ENCODE results near the gene TMEM225B.
"Not testable (repeated sequence)": the region's sequence is repeated elsewhere in the genome, so short reads cannot be mapped to it uniquely, and the experiment has no call there.

Gene TMEM225B

DNA sequence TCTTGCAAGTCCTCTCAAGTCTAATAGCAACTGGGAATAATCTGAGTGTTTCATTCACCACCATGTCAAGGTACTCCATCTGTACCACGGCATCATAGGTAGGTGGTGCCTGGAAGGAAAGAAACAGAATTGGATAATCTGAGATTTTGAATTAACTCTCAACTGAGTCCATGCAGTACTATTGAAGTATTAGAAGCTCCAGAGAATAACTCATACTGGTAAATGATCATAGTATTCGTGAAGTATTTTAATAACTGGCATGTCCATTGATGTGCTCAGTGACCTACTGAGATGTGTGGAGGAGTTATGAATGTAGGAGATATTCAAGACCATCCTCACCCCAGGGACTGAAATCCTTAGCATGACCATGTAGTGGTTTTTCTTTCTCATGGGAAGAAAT, 54.6 kb downstream of the TMEM225B start:
- H3K4me1 ChIP-seq (ENCODE audit: control insufficient read depth, insufficient read depth, low read length) = no peaks in the 10 kb centered on the region
- no peaks in the 10 kb centered on the region for H3K27me3 ChIP-seq (ENCODE audit: control insufficient read depth, insufficient read depth, low read length, poor library complexity, severe bottlenecking)
- 90 to 94% methylated on average over 2 of the region's 2 CpGs for WGBS, 2 experiments
- no peak overlapping the region for H3K27ac ChIP-seq (ENCODE audit: insufficient read depth, low read depth, low read length, poor library complexity, severe bottlenecking)
- no peaks in the 10 kb centered on the region for H3K36me3 ChIP-seq (ENCODE audit: control insufficient read depth, insufficient read depth, low read length)
- no peaks in the 10 kb centered on the region for H3K9me3 ChIP-seq (ENCODE audit: control insufficient read depth, low read length)
- H3K4me3 ChIP-seq (ENCODE audit: insufficient read depth, low read depth, low read length) = no peak overlapping the region

DNA sequence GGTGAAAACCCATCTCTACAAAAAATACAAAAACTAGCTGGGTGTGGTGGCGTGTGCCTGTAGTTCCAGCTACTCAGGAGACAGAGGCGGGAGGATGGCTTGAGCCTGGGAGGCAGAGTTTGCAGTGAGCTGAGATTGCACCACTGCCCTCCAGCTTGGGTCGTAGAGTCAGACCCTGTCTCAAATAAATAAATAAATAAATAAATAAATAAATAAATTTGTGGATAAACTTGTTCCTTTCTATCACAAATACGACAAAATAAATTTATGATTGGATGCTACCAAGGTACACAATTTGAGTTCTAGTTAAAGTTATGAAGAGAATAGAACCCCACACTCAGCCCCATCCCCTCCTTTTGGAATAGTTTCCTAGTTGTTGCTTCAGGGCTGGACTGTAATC, 55.2 kb downstream of the TMEM225B start:
- not testable (repeated sequence) for H3K36me3 ChIP-seq (ENCODE audit: control insufficient read depth, insufficient read depth, low read length); H3K27me3 ChIP-seq (ENCODE audit: control insufficient read depth, insufficient read depth, low read length, poor library complexity, severe bottlenecking); H3K9me3 ChIP-seq (ENCODE audit: control insufficient read depth, low read length); H3K4me3 ChIP-seq (ENCODE audit: insufficient read depth, low read depth, low read length); H3K27ac ChIP-seq (ENCODE audit: insufficient read depth, low read depth, low read length, poor library complexity, severe bottlenecking); H3K4me1 ChIP-seq (ENCODE audit: control insufficient read depth, insufficient read depth, low read length)
- WGBS, 2 experiments = 90% methylated on average over 2 to 3 of the region's 4 CpGs

DNA sequence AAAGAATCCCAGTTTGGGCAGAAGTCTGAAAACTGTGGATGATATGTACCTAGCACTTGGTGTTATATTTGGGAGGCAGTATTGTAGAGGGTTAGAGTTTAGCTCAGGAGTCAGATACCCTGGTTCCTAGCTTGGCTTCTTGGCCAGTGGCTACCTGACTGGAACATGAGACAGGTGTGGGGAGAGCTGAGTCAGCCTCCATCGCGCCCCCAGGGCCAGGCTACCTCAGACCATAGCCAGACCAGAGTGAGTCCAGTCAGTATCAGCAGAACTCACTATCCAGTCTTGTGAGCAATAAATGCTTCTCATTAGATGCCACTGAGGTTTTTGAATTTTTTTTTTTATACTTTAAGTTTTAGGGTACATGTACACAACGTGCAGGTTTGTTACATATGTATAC, 55.7 kb downstream of the TMEM225B start:
- no peaks in the 10 kb centered on the region for H3K36me3 ChIP-seq (ENCODE audit: control insufficient read depth, insufficient read depth, low read length)
- no peak overlapping the region for H3K4me3 ChIP-seq (ENCODE audit: insufficient read depth, low read depth, low read length)
- H3K9me3 ChIP-seq (ENCODE audit: control insufficient read depth, low read length) = no peaks in the 10 kb centered on the region
- H3K27ac ChIP-seq (ENCODE audit: insufficient read depth, low read depth, low read length, poor library complexity, severe bottlenecking) = no peak overlapping the region
- no peaks in the 10 kb centered on the region for H3K27me3 ChIP-seq (ENCODE audit: control insufficient read depth, insufficient read depth, low read length, poor library complexity, severe bottlenecking)
- no peaks in the 10 kb centered on the region for H3K4me1 ChIP-seq (ENCODE audit: control insufficient read depth, insufficient read depth, low read length)
- 98 to 99% methylated on average over 3 of the region's 3 CpGs for WGBS, 2 experiments

DNA sequence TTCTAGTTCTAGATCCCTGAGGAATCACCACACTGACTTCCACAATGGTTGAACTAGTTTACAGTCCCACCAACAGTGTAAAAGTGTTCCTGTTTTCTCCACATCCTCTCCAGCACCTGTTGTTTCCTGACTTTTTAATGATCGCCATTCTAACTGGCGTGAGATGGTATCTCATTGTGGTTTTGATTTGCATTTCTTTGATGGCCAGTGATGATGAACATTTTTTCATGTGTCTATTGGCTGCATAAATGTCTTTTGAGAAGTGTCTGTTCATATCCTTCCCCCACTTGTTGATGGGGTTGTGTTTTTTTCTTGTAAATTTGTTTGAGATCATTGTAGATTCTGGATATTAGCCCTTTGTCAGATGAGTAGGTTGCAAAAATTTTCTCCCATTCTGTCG, 56.6 kb downstream of the TMEM225B start:
- not testable (repeated sequence) for H3K36me3 ChIP-seq (ENCODE audit: control insufficient read depth, insufficient read depth, low read length); H3K27me3 ChIP-seq (ENCODE audit: control insufficient read depth, insufficient read depth, low read length, poor library complexity, severe bottlenecking); H3K27ac ChIP-seq (ENCODE audit: insufficient read depth, low read depth, low read length, poor library complexity, severe bottlenecking); H3K4me3 ChIP-seq (ENCODE audit: insufficient read depth, low read depth, low read length); H3K9me3 ChIP-seq (ENCODE audit: control insufficient read depth, low read length); H3K4me1 ChIP-seq (ENCODE audit: control insufficient read depth, insufficient read depth, low read length)
- WGBS, 2 experiments = 91 to 97% methylated on average over 1 to 3 of the region's 3 CpGs

DNA sequence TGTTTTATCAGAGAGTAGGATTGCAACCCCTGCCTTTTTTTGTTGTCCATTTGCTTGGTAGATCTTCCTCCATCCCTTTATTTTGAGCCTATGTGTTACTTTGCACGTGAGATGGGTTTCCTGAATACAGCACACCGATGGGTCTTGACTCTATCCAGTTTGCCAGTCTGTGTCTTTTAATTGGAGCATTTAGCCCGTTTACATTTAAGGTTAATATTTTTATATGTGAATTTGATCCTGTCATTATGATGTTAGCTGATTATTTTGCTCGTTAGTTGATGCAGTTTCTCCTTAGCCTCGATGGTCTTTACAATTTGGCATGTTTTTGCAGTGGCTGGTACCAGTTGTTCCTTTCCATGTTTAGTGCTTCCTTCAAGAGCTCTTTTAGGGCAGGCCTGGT, 59.8 kb downstream of the TMEM225B start:
- not testable (repeated sequence) for H3K27ac ChIP-seq (ENCODE audit: insufficient read depth, low read depth, low read length, poor library complexity, severe bottlenecking); H3K4me3 ChIP-seq (ENCODE audit: insufficient read depth, low read depth, low read length)
- WGBS, 2 experiments = 89 to 92% methylated on average over 3 to 5 of the region's 5 CpGs

More for the DNA sequence above, 59.8 kb downstream of the TMEM225B start:
- not testable (repeated sequence) for H3K9me3 ChIP-seq (ENCODE audit: control insufficient read depth, low read length); H3K27me3 ChIP-seq (ENCODE audit: control insufficient read depth, insufficient read depth, low read length, poor library complexity, severe bottlenecking); H3K36me3 ChIP-seq (ENCODE audit: control insufficient read depth, insufficient read depth, low read length); H3K4me1 ChIP-seq (ENCODE audit: control insufficient read depth, insufficient read depth, low read length)
